ENCODE measurements around the gene PTPRR. TPM values are rescaled to one million over a fixed set of nuclear protein-coding genes. Genes with fewer than 3 reads are reported as not detected.
A peak's percentile ranks its signal among the peaks of the same experiment; 100 is the strongest.

Gene PTPRR
- total and polyA plus RNA-seq, 2 donors from 2014 or later: 0.50 to 0.86 TPM

DNA sequence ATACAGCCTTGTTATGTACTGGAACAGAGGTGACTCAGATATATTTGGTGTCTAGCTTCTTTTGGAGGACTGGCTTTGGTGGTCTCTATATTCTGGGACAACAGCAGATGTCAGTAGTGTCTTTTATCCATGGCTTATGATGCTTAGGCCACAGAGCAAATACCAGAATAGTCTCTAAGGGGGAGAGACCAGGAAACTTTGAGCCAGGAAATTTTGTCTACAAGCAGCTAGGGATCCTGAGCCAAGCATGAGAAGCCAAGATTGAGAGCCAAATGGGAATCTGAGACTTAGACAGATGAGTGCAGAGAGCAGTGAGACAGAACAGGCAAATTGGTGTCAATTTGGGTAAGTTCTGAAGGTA lies 28.4 kb upstream of the PTPRR start:
- no peaks in the 10 kb centered on the region for H3K4me1 ChIP-seq (ENCODE audit: control insufficient read depth in 2 of 3, insufficient read depth in 2 of 3, low read depth in 1 of 3, low read length in 3 of 3)
- TF ChIP-seq, protein P1, sequence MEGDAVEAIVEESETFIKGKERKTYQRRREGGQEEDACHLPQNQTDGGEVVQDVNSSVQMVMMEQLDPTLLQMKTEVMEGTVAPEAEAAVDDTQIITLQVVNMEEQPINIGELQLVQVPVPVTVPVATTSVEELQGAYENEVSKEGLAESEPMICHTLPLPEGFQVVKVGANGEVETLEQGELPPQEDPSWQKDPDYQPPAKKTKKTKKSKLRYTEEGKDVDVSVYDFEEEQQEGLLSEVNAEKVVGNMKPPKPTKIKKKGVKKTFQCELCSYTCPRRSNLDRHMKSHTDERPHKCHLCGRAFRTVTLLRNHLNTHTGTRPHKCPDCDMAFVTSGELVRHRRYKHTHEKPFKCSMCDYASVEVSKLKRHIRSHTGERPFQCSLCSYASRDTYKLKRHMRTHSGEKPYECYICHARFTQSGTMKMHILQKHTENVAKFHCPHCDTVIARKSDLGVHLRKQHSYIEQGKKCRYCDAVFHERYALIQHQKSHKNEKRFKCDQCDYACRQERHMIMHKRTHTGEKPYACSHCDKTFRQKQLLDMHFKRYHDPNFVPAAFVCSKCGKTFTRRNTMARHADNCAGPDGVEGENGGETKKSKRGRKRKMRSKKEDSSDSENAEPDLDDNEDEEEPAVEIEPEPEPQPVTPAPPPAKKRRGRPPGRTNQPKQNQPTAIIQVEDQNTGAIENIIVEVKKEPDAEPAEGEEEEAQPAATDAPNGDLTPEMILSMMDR (IDR thresholded peaks at IDR 0.05; ENCODE audit: borderline replicate concordance, extremely low read depth, insufficient read depth): no peak
- H3K36me3 ChIP-seq (ENCODE audit: control insufficient read depth in 2 of 3, insufficient read depth in 3 of 3, low read length in 3 of 3): no peaks in the 10 kb centered on the region
- FAIRE-seq: no peak
- no peaks in the 10 kb centered on the region for H3K9me3 ChIP-seq (ENCODE audit: control insufficient read depth in 2 of 3, insufficient read depth in 1 of 3, low read length in 3 of 3)
- intact Hi-C loops (cut with DNase I): no loop called here
- H3K27me3 ChIP-seq (ENCODE audit: control insufficient read depth, insufficient read depth, low read length): no peaks in the 10 kb centered on the region
- H3K9ac ChIP-seq (ENCODE audit: low read length in 3 of 3): no peak overlapping the region
- DNase-seq: peak in 1 of 5 donors; percentile 5
- H3K4me3 ChIP-seq (ENCODE audit: low read length in 3 of 3): no peak overlapping the region
- no peak overlapping the region for H3K27ac ChIP-seq (ENCODE audit: low read depth in 2 of 2, low read length in 2 of 2)

DNA sequence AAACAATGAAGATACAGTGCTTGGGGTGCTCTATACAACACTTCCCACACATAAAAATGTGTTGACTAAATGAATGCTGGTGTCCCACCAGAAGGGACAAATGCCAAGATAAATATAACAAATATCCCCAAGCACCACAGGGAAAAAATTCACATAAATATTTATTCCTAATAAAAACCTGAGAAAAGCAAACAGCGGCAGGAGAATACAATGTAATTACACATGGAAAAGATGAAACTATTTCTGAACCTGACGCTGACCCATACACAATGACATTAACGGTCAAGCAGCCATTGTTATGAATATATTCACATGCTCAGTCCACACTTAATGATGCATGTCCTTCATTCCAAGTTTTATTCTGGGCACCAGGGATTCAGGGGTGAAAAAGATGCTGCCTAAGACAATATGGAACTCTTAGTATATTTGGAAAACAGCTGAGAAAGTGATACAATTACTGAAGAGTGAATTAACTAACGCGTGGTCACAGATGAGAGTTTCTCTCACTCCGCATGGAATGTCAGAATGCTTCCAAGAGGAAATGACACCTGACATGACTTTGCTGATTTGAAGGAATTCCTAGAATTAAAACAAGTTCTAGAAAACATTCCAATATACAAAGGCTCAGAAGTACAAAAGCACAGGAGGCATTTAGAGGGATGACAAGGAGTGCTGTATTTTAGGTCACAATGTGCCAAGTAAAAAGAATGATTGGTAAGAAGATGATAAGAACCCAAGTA lies 27.9 kb upstream of the PTPRR start:
- no peak overlapping the region for H3K9ac ChIP-seq (ENCODE audit: low read length in 3 of 3)
- DNase-seq (peak in 1 of 5 donors; percentile 3), FAIRE-seq (no peak)
- H3K4me1 ChIP-seq (ENCODE audit: control insufficient read depth in 2 of 3, insufficient read depth in 2 of 3, low read depth in 1 of 3, low read length in 3 of 3): no peaks in the 10 kb centered on the region
- H3K9me3 ChIP-seq (ENCODE audit: control insufficient read depth in 2 of 3, insufficient read depth in 1 of 3, low read length in 3 of 3): no peaks in the 10 kb centered on the region
- TF ChIP-seq, protein P1 (IDR thresholded peaks at IDR 0.05; ENCODE audit: borderline replicate concordance, extremely low read depth, insufficient read depth): no peak
- H3K27me3 ChIP-seq (ENCODE audit: control insufficient read depth, insufficient read depth, low read length): no peaks in the 10 kb centered on the region
- H3K4me3 ChIP-seq (ENCODE audit: low read length in 3 of 3): no peak overlapping the region
- H3K27ac ChIP-seq (ENCODE audit: low read depth in 2 of 2, low read length in 2 of 2): no peak overlapping the region
- H3K36me3 ChIP-seq (ENCODE audit: control insufficient read depth in 2 of 3, insufficient read depth in 3 of 3, low read length in 3 of 3): no peaks in the 10 kb centered on the region
- intact Hi-C loops (cut with DNase I): no loop called here

DNA sequence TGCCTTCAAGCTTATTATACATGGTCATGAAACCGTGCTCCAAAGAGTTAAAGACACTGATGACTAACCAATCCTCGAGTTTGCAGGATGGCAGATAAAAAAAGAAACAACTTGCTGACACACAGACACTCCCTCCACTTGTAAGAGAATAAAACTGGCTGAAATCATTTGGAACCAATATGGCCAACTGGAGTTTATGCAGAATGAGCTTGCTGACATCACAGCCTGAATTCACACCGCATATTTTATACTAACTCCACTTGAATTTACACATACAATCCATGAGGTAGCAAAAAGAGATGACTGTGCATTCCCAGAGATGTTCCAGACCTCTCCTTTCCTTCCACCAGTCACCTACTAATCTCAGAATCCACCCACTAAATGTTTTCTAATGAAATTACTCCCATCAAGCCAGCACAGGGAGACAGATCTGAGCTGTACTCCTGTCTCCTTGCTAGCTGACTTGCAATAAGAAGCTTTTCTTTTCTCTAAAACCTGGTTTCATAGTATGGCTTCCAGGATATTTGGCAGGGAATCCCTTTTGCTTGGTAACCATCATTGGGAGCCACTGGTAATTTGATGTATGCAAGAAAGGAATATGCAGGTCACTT lies 15.8 kb upstream of the PTPRR start:
- FAIRE-seq (no peak), DNase-seq (no peak)
- intact Hi-C loops (cut with DNase I): no loop called here
- Histone ChIP-seq H3K9me3 (ENCODE audit: control insufficient read depth in 2 of 3, insufficient read depth in 1 of 3, low read length in 3 of 3) (no peaks in the 10 kb centered on the region), H3K27me3 (ENCODE audit: control insufficient read depth, insufficient read depth, low read length) (no peaks in the 10 kb centered on the region), H3K27ac (ENCODE audit: low read depth in 2 of 2, low read length in 2 of 2) (no peak overlapping the region), H3K4me3 (ENCODE audit: low read length in 3 of 3) (no peak overlapping the region), H3K4me1 (ENCODE audit: control insufficient read depth in 2 of 3, insufficient read depth in 2 of 3, low read depth in 1 of 3, low read length in 3 of 3) (no peaks in the 10 kb centered on the region), H3K36me3 (ENCODE audit: control insufficient read depth in 2 of 3, insufficient read depth in 3 of 3, low read length in 3 of 3) (no peaks in the 10 kb centered on the region), H3K9ac (ENCODE audit: low read length in 3 of 3) (no peak overlapping the region)
- TF ChIP-seq, protein P1 (IDR thresholded peaks at IDR 0.05; ENCODE audit: borderline replicate concordance, extremely low read depth, insufficient read depth): no peak

All from kidney (tissue), 14 donors.